Measurements from ENCODE around the gene NBPF14.
A peak's percentile ranks its signal among the peaks of the same experiment; 100 is the strongest.
"Not testable (repeated sequence)": the region's sequence is repeated elsewhere in the genome, so short reads cannot be mapped to it uniquely, and the experiment has no call there.

The NBPF14 gene

DNA sequence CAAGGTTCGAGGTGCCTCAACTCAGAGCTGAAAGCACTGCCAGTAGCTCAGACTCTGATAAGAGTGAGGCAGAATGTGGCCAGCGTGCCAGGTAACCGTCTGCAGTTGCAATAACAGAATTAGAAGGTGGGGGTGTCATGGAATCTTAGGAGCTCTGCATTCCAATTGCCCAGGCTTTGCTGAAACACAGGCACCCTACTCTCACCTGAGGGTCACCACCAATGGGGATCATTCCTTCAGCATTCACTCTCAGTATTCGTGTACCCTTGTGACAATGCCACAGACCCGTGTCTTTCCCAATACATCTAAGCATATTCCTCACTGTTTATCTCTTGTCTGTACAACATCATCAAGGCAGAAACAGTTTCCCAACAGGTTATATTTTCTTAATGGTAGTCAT lies at the start of gene NBPF14:
Gene NBPF14, minus strand, starts transcription at position 101 of the 400 bp plus-strand sequence. CDS start 294 bp downstream, outside the sequence.
- not testable (repeated sequence) for DNase-seq (ENCODE audit: low read depth)

DNA sequence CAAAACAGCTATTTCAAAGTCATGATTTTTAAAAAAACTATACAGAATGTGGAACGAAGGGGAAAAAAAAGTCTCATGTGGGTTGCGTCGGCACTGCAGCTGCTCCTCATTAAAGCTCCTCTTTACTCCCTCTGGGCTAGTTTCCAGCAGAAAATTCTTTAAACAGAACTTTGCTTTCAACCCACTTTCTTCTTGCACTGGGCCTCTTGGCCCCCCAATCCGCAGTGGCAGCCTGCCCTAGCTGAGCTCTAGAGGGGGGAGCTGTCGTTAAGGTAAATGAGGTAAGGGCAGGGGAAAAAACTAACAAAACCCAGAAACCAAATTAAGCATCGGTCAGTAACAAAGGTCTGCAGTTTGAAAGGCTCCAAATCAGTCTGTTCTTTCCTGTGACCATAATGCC lies 29.6 kb upstream of the NBPF14 start:
- not testable (repeated sequence) for DNase-seq (ENCODE audit: low read depth)

DNA sequence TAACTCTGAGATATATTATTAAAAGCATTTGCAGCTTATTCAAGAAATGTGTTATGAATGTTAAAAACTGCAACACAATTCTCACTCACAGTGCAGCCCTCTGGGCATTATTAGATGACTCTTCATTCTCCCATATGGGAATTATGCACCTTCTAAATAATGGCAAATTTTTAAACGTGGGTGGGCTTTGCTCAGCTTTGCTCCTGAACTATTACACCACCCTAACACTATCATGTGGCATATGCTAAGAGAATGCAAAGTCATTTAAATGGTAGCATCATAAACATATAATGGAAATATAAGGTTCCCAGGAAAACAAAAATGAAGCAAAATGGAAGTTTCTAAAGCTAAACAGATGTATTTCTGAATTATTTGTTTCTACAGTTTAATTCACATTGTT lies 22.4 kb upstream of the NBPF14 start:
- DNase-seq (ENCODE audit: low read depth), result not testable (repeated sequence)

DNA sequence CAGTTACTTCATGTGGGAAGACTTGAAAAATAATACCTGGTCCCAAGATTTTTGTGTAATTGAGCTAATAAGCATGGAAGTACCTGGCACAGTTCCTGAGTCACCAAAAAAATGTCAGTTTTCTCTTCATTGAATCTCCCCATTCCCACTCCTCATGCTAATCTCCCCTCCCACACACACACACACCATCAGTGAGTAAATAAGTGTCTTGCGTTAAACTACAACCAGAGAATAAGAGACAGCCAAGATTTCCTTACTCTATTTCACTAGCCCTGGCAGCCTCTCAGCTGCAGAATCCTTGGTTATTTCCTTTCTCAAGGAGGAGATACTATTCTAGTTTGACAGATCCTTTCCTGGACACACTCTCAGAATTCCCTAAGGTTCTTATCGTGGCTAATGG lies 9.5 kb upstream of the NBPF14 start:
- DNase-seq (ENCODE audit: low read depth), result not testable (repeated sequence)

GRCh38 chr1:148595360-148595759 lies 451 bp downstream of the NBPF14 start:
- DNase-seq (ENCODE audit: low read depth), result not testable (repeated sequence)

DNA sequence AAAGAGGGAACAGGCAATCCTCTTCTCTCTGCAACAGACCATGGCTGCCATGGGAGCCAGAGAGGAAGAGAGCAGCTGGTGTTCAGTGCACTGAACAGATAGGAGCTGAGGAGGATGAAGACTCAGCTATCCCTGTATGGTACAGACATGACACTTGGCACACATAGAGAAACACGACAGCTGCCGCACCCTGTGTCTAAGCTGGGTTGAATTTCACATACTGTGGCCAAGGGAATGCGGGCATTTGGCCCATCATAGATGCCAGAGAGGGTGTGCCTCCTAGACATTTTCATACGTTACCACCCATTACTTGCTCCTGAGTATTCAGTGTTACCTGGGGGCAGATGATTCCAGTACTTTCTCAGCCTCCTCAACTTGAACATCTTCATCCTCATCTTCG lies 4.7 kb downstream of the NBPF14 start:
- DNase-seq (ENCODE audit: low read depth), result not testable (repeated sequence)

DNA sequence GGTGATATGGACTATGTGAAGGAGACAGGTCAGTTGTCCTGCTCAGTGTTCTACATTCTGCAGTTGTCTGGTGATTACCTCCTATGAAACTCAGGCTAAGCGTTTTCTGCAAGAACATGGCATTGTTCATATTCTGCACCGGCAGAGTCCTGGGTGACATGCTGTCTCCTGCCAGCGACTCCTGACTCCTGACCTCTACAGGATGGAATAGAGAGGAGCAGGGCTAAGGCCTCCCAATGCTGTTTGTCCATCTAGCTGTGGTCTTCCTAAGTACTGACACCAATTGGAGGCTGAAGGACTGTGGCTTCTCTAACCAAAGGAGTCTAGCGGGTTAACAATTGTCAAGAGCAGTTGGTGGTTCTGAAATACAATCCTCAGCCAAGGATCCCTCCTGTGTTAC lies 63.7 kb downstream of the NBPF14 start:
- DNase-seq (ENCODE audit: low read depth), result not testable (repeated sequence)

- peak; percentile 44 for DNase-seq (ENCODE audit: low read depth)
Observed at GRCh38 chr1:148529101-148529567, 66.7 kb downstream of the NBPF14 start.

GRCh38 chr1:148528591-148528990 lies 67.2 kb downstream of the NBPF14 start:
- DNase-seq (ENCODE audit: low read depth), result not testable (repeated sequence)

- DNase-seq (ENCODE audit: low read depth), result not testable (repeated sequence)
Observed at GRCh38 chr1:148526587-148526986, 69.2 kb downstream of the NBPF14 start.

GRCh38 chr1:148523205-148524144 lies 72.3 kb downstream of the NBPF14 start:
- DNase-seq (ENCODE audit: low read depth), result not testable (repeated sequence)

GRCh38 chr1:148522561-148523204 lies 73.1 kb downstream of the NBPF14 start:
- DNase-seq (ENCODE audit: low read depth), result peak; percentile 86

DNA sequence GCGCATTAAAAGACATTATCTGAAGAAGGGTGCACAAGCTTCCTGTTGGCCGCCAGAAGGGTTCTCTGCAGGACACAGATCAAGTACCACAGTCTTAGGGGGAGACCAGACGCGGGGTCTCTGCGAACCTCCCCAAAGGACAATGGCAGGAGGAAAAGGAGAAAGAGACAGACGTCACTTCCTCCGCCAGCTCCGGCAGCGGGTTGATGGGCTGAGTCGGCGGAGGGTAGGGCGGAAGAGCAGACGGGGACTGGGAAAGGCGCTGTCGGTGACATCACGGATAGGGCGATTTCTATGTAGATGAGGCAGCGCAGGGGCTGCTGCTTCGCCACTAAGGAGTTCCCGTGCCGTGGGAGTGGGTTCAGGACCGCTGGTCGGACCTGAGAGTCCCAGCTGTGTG lies 73.7 kb downstream of the NBPF14 start:
- peak; percentile 69 for DNase-seq (ENCODE audit: low read depth)

GRCh38 chr1:148514310-148514709 lies 81.5 kb downstream of the NBPF14 start:
- DNase-seq (ENCODE audit: low read depth), result not testable (repeated sequence)

- DNase-seq (ENCODE audit: low read depth), result not testable (repeated sequence)
Observed at GRCh38 chr1:148512571-148513184, 83.1 kb downstream of the NBPF14 start.

DNA sequence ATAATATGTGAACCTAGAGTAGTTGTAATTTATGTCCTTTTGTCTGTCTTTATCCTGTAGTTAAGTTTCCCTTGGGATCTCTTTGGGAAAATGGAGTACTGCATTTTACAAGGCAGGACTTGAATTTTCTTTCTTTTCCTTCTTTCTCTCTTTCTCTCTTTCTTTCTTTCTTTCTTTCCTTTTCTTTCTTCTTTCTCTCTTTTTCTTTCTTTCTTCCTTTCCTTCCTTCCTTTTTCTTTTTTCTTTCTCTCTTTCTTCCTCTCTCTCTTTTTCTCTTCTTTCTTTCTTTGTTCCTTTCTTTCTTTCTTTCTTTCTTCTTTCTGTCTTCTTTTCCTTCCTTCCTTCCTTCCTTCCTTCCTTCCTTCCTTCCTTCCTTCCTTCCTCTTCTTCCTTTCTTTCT lies 101.9 kb downstream of the NBPF14 start:
- not testable (repeated sequence) for DNase-seq (ENCODE audit: low read depth)

GRCh38 chr1:148483029-148483428 lies 112.8 kb downstream of the NBPF14 start, which contains the start of gene PPIAL4G:
Gene PPIAL4G (minus strand): TSS chr1:148483302. CDS start chr1:148483252, 50 bp downstream.
- DNase-seq (ENCODE audit: low read depth), result not testable (repeated sequence)
